ENCODE measurements around the gene DGKD.

The DGKD gene

GRCh38 chr2:233412405-233412804, 58.1 kb downstream of the DGKD start:
- Histone ChIP-seq H2AFZ (ENCODE audit: low read length) (no peak overlapping the region), H3K9ac (ENCODE audit: low read length) (no peak overlapping the region), H3F3A (ENCODE audit: insufficient read depth, low read length) (no peaks in the 10 kb centered on the region), H3K27me3 (replicated peaks; ENCODE audit: insufficient read depth, low read length) (no peaks in the 10 kb centered on the region), H3K9me2 (replicated peaks; ENCODE audit: insufficient read depth, low read length) (no peaks in the 10 kb centered on the region), H3K36me3 (replicated peaks; ENCODE audit: insufficient read depth, low read length) (no peaks in the 10 kb centered on the region), H3K9me3 (replicated peaks; ENCODE audit: insufficient read depth, low read length) (no peaks in the 10 kb centered on the region), H4K20me1 (ENCODE audit: insufficient read depth, low read length) (no peaks in the 10 kb centered on the region), H3K4me2 (ENCODE audit: low read depth, low read length) (no peak overlapping the region), H3K4me3 (ENCODE audit: low read length) (no peak overlapping the region), H3K79me2 (ENCODE audit: low read length) (peaks cover 47% of the 10 kb centered on the region), H3K4me1 (ENCODE audit: low read length) (peaks cover under 1% of the 10 kb centered on the region; the same call in 1 of the 2 replicates), H3K27ac (ENCODE audit: low read length) (no peak overlapping the region)
- DNase-seq = no peak
- TF ChIP-seq EZH2 (optimal IDR thresholded peaks at IDR 0.05; ENCODE audit: low read depth, low read length) (no peak), EZH2phosphoT487 (IDR thresholded peaks at IDR 0.05; ENCODE audit: low read length) (no peak), CTCF (IDR thresholded peaks at IDR 0.05; ENCODE audit: low read length) (no peak)

GRCh38 chr2:233413046-233413445, 58.8 kb downstream of the DGKD start:
- Histone ChIP-seq H3K36me3 (replicated peaks; ENCODE audit: insufficient read depth, low read length) (no peaks in the 10 kb centered on the region), H3K9me3 (replicated peaks; ENCODE audit: insufficient read depth, low read length) (no peaks in the 10 kb centered on the region), H3F3A (ENCODE audit: insufficient read depth, low read length) (peaks cover 5% of the 10 kb centered on the region), H3K27ac (ENCODE audit: low read length) (no peak overlapping the region), H3K27me3 (replicated peaks; ENCODE audit: insufficient read depth, low read length) (no peaks in the 10 kb centered on the region), H3K79me2 (ENCODE audit: low read length) (peaks cover 47% of the 10 kb centered on the region), H3K9ac (ENCODE audit: low read length) (no peak overlapping the region), H4K20me1 (ENCODE audit: insufficient read depth, low read length) (no peaks in the 10 kb centered on the region), H3K9me2 (replicated peaks; ENCODE audit: insufficient read depth, low read length) (no peaks in the 10 kb centered on the region), H2AFZ (ENCODE audit: low read length) (no peak overlapping the region), H3K4me3 (ENCODE audit: low read length) (no peak overlapping the region), H3K4me1 (ENCODE audit: low read length) (peaks cover 7% of the 10 kb centered on the region), H3K4me2 (ENCODE audit: low read depth, low read length) (no peak overlapping the region)
- DNase-seq = no peak
- no peak for TF ChIP-seq EZH2phosphoT487 (IDR thresholded peaks at IDR 0.05; ENCODE audit: low read length)

GRCh38 chr2:233413559-233414272, 59.4 kb downstream of the DGKD start:
- no peaks in the 10 kb centered on the region for H4K20me1 ChIP-seq (ENCODE audit: insufficient read depth, low read length)
- H3K9me2 ChIP-seq (replicated peaks; ENCODE audit: insufficient read depth, low read length) = no peaks in the 10 kb centered on the region
- H3K4me2 ChIP-seq (ENCODE audit: low read depth, low read length) = no peak overlapping the region
- DNase-seq = no peak
- no peak overlapping the region for H3K4me3 ChIP-seq (ENCODE audit: low read length)
- H3K36me3 ChIP-seq (replicated peaks; ENCODE audit: insufficient read depth, low read length) = no peaks in the 10 kb centered on the region
- no peaks in the 10 kb centered on the region for H3K27me3 ChIP-seq (replicated peaks; ENCODE audit: insufficient read depth, low read length)
- H3K4me1 ChIP-seq (ENCODE audit: low read length) = peaks cover 9% of the 10 kb centered on the region
- no peak overlapping the region for H3K27ac ChIP-seq (ENCODE audit: low read length)
- no peak overlapping the region for H3K9ac ChIP-seq (ENCODE audit: low read length)
- H2AFZ ChIP-seq (ENCODE audit: low read length) = no peak overlapping the region
- peaks cover 12% of the 10 kb centered on the region for H3F3A ChIP-seq (ENCODE audit: insufficient read depth, low read length)
- peaks cover 43% of the 10 kb centered on the region for H3K79me2 ChIP-seq (ENCODE audit: low read length)
- TF ChIP-seq EZH2 (optimal IDR thresholded peaks at IDR 0.05; ENCODE audit: low read depth, low read length) (no peak), EZH2phosphoT487 (IDR thresholded peaks at IDR 0.05; ENCODE audit: low read length) (no peak), CTCF (IDR thresholded peaks at IDR 0.05; ENCODE audit: low read length) (no peak)
- H3K9me3 ChIP-seq (replicated peaks; ENCODE audit: insufficient read depth, low read length) = no peaks in the 10 kb centered on the region

GRCh38 chr2:233414273-233414654, 60.0 kb downstream of the DGKD start:
- Histone ChIP-seq H3K4me3 (ENCODE audit: low read length) (no peak overlapping the region), H3K27me3 (replicated peaks; ENCODE audit: insufficient read depth, low read length) (no peaks in the 10 kb centered on the region), H3K9ac (ENCODE audit: low read length) (no peak overlapping the region), H3K27ac (ENCODE audit: low read length) (no peak overlapping the region), H3K9me2 (replicated peaks; ENCODE audit: insufficient read depth, low read length) (no peaks in the 10 kb centered on the region), H3K4me1 (ENCODE audit: low read length) (peaks cover 9% of the 10 kb centered on the region), H2AFZ (ENCODE audit: low read length) (no peak overlapping the region), H3K36me3 (replicated peaks; ENCODE audit: insufficient read depth, low read length) (no peaks in the 10 kb centered on the region), H3F3A (ENCODE audit: insufficient read depth, low read length) (peaks cover 17% of the 10 kb centered on the region), H3K9me3 (replicated peaks; ENCODE audit: insufficient read depth, low read length) (no peaks in the 10 kb centered on the region), H4K20me1 (ENCODE audit: insufficient read depth, low read length) (no peaks in the 10 kb centered on the region), H3K79me2 (ENCODE audit: low read length) (peaks cover 37% of the 10 kb centered on the region), H3K4me2 (ENCODE audit: low read depth, low read length) (no peak overlapping the region)
- no peak for TF ChIP-seq CTCF (IDR thresholded peaks at IDR 0.05; ENCODE audit: low read length)
- TF ChIP-seq EZH2phosphoT487 (IDR thresholded peaks at IDR 0.05; ENCODE audit: low read length) = no peak
- no peak for TF ChIP-seq EZH2 (optimal IDR thresholded peaks at IDR 0.05; ENCODE audit: low read depth, low read length)
- no peak for DNase-seq

Measured in MM.1S (cell line).